CD4-positive, alpha-beta T cell treated with Interleukin-2 at 100 ng/mL for 4 hours (primary cell): ENCODE results near the gene CNTD1.
"Not testable (repeated sequence)": the region's sequence is repeated elsewhere in the genome, so short reads cannot be mapped to it uniquely, and the experiment has no call there.

Experiments
- DNase-seq: peaks from one replicate; pipeline ENCODE4 v3.0.0-alpha.2; 2020; ENCODE audit warnings: low spot score

CNTD1 gene

GRCh38 chr17:42798383-42799380 is at the start of gene CNTD1, which contains the start of gene COA3:
TSS of gene CNTD1 (plus strand) at chr17:42798861. CDS start at chr17:42799068, 207 bp downstream.
TSS of gene COA3 (minus strand) at chr17:42798704. CDS start at chr17:42798681, 23 bp downstream.
- peak; percentile 75 for DNase-seq

GRCh38 chr17:42748908-42749798 is 49.5 kb upstream of the CNTD1 start:
- no peak for DNase-seq

- no peak for DNase-seq
Measured at GRCh38 chr17:42750739-42751344, 47.8 kb upstream of the CNTD1 start.

GRCh38 chr17:42751628-42752027 is 47.0 kb upstream of the CNTD1 start:
- no peak for DNase-seq

GRCh38 chr17:42754782-42755181 is 43.9 kb upstream of the CNTD1 start:
- no peak for DNase-seq

- DNase-seq = no peak
Measured at GRCh38 chr17:42759982-42760651, 38.5 kb upstream of the CNTD1 start.

GRCh38 chr17:42760652-42761581 is 37.7 kb upstream of the CNTD1 start, which contains the start of gene RAMP2:
TSS of gene RAMP2 (plus strand) at chr17:42761227. CDS start at chr17:42761262, 35 bp downstream.
- DNase-seq = no peak

GRCh38 chr17:42761638-42762037 is 37.0 kb upstream of the CNTD1 start:
- DNase-seq = no peak

- no peak for DNase-seq
Measured at GRCh38 chr17:42766124-42766523, 32.5 kb upstream of the CNTD1 start.

GRCh38 chr17:42767512-42767911 is 31.1 kb upstream of the CNTD1 start:
- DNase-seq = no peak

- DNase-seq = not testable (repeated sequence)
Measured at GRCh38 chr17:42768006-42768405, 30.7 kb upstream of the CNTD1 start.

- DNase-seq = not testable (repeated sequence)
Measured at GRCh38 chr17:42769964-42770363, 28.7 kb upstream of the CNTD1 start.

- no peak for DNase-seq
Measured at GRCh38 chr17:42772945-42773289, 25.7 kb upstream of the CNTD1 start.

- DNase-seq = peak; percentile 83
Measured at GRCh38 chr17:42773290-42774035, 25.2 kb upstream of the CNTD1 start, which contains the start of gene VPS25. TSS of gene VPS25 (plus strand) at chr17:42773449. CDS start at chr17:42773476, 27 bp downstream.

- no peak for DNase-seq
Measured at GRCh38 chr17:42774066-42774745, 24.5 kb upstream of the CNTD1 start.

GRCh38 chr17:42775534-42776098 is 23.0 kb upstream of the CNTD1 start:
- DNase-seq = no peak

GRCh38 chr17:42778570-42778969 is 20.1 kb upstream of the CNTD1 start:
- no peak for DNase-seq

- no peak for DNase-seq
Measured at GRCh38 chr17:42779304-42779935, 19.2 kb upstream of the CNTD1 start.
